HFFc6 (cell line): Measurements from ENCODE around the gene ATAD2B. TPM values are rescaled to one million over a fixed set of nuclear protein-coding genes. Genes with fewer than 3 reads are reported as not detected.

Source experiments
- DNase-seq: peaks from one replicate; pipeline ENCODE4 v3.0.0-alpha.2; 2018
- H3K27ac Mint-ChIP-seq: 2 replicates; pipeline ENCODE4 v1.8.0; 2020; ENCODE audit warnings: mild to moderate bottlenecking, mixed read lengths
- H3K27me3 Mint-ChIP-seq: 2 replicates; pipeline ENCODE4 v1.8.0; 2021; ENCODE audit warnings: mild to moderate bottlenecking, moderate library complexity, mixed read lengths; ENCODE audit not compliant: insufficient read depth
- H3K36me3 Mint-ChIP-seq: 2 replicates; pipeline ENCODE4 v1.8.0; 2021; ENCODE audit warnings: low read depth, mixed read lengths
- H3K4me1 Mint-ChIP-seq: 2 replicates; pipeline ENCODE4 v1.8.0; 2020; ENCODE audit warnings: low read depth, mixed read lengths
- H3K4me3 Mint-ChIP-seq: 2 replicates; pipeline ENCODE4 v1.8.0; 2020; ENCODE audit warnings: mild to moderate bottlenecking, moderate library complexity, mixed read lengths
- H3K9me3 Mint-ChIP-seq: 2 replicates; pipeline ENCODE4 v1.8.0; 2020; ENCODE audit warnings: mild to moderate bottlenecking, mixed read lengths
- CTCF ChIP-seq: fragments of 200-600 bp; sonication (generic); IDR thresholded peaks from 2 replicates; pipeline ENCODE4 v1.5.0; 2021; ENCODE audit warnings: antibody characterized with exemption, mild to moderate bottlenecking
- total RNA-seq, 6 experiments: library from RNA; stranded (reverse); fragmentation: NEBNext Ultra II Directional; extraction: Animal tissue kit (Norgen Biotek cat#: 25700); gene quantifications; 2 replicates in 1 of 6; 3 replicates in 5 of 6; pipeline ENCODE4 v1.2.3, GENCODE V29; 2021

Gene ATAD2B
- total RNA-seq, 6 experiments from 2014 or later, result 4.8 to 6.1 (median 4.9) TPM

DNA sequence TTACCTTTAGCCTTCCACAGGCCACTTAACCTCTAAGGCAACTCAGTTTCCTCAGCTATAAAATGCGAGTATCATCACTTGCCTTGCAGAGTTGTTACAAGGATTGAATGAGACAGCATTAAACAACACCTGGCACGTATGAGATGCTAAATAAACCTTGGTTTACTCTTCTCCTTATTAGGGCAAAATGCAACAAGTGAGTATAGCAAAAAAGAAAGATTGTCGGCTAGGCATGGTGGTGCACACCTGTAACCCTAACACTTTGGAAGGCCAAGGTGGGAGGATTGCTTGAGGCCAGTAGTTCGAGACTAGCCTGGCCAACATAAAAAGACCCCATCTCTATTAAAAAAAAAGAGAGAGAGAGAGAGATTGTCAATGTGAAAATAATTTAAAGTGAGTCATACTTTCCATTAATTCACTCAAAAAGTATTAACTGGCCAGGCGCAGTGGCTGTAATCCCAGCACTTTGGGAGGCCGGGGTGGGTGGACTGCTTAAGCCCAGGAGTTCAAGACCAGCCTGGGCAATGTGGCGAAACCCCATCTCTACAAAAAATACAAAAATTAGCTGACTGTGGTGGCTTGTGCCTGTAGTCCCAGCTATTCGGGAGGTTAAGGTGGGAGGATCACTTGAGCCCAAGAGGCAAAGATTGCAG is 8.0 kb downstream of the ATAD2B start:
- Mint-ChIP-seq H3K36me3 (no peaks in the 10 kb centered on the region), H3K27ac (no peak overlapping the region)

DNA sequence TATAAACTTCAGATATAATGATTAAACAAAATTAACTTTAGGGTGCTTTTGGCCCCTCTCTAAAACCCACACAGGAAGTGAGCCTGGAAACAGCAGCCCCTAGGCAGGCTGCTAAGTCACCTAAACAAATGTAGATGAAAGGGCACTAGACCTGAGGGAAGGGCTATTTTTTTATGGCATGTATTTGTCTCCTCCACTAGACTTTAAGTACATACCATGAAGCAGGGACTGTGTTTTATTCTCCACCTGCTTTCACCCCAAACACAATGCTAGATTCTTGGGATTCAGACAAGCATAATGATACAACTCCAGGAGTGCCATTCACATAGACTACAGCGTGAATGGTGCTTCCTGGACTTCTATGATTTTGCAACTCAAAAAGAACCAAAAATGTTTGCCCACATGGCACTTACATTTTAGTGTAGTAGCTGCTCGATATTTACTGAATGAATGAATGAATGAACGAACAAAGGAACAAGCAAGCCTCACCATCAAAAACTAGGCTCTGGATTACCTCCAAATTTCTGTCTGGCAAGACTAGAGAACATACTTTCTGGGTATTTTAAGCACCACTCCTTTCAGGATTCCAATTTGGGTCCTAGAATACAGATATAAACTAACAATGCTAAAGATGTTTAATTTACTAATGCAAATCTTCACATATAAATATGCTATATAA is 10.1 kb downstream of the ATAD2B start:
- H3K27ac Mint-ChIP-seq, result peak overlapping the region; percentile 30
- H3K4me1 Mint-ChIP-seq, result peaks cover 30% of the 10 kb centered on the region
- DNase-seq, result no peak
- no peak for TF ChIP-seq CTCF
- no peak overlapping the region for H3K4me3 Mint-ChIP-seq
- H3K9me3 Mint-ChIP-seq, result no peaks in the 10 kb centered on the region
- H3K27me3 Mint-ChIP-seq, result no peaks in the 10 kb centered on the region
- peaks cover 4% of the 10 kb centered on the region; the same call in 1 of the 2 replicates for H3K36me3 Mint-ChIP-seq

More for the DNA sequence above, 8.0 kb downstream of the ATAD2B start:
- H3K4me3 Mint-ChIP-seq, result no peak overlapping the region
- peaks cover 40% of the 10 kb centered on the region for H3K4me1 Mint-ChIP-seq
- no peak for TF ChIP-seq CTCF
- no peak for DNase-seq
- no peaks in the 10 kb centered on the region for H3K9me3 Mint-ChIP-seq
- H3K27me3 Mint-ChIP-seq, result no peaks in the 10 kb centered on the region

DNA sequence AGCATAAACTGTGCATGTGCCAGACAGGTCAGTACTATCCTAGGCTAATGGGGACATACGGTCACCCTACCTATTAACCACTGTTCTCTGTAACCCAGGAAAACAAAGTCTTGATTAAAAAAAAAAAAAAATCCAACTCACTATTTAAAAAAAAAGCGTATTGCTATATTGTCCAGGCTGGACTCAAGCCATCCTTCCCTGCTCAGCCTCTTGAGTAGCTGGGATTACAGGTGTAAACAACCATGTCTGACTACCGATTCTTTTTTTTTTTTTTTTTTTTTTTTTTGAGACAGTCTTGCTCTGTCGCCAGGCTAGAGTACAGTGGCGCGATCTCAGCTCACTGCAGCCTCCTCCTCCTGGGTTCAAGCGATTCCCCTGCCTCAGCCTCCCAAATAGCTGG is 11.6 kb downstream of the ATAD2B start:
- H3K4me3 Mint-ChIP-seq, result no peak overlapping the region
- H3K27me3 Mint-ChIP-seq, result no peaks in the 10 kb centered on the region
- no peaks in the 10 kb centered on the region for H3K9me3 Mint-ChIP-seq
- H3K36me3 Mint-ChIP-seq, result peaks cover 4% of the 10 kb centered on the region; the same call in 1 of the 2 replicates
- TF ChIP-seq CTCF, result no peak
- no peak for DNase-seq
- no peak overlapping the region for H3K27ac Mint-ChIP-seq
- peaks cover 33% of the 10 kb centered on the region for H3K4me1 Mint-ChIP-seq

DNA sequence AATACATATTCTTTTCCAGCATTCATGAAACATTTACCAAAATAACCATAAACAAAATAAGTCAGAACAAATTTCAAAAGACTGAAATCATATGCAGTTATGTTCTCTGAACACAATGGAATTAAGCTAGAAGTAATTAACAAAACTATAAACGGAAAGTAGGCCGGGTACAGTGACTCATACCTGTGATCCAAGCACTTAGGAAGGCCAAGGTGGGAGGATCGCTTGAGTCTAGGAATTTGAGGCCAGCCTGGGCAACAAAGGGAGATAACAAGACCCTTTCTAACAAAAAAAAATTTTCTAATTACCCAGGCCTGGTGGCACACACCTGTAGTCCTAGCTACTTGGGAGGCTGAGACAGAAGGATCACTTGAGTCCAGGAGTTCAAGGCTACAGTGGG is 14.9 kb downstream of the ATAD2B start:
- DNase-seq, result no peak

DNA sequence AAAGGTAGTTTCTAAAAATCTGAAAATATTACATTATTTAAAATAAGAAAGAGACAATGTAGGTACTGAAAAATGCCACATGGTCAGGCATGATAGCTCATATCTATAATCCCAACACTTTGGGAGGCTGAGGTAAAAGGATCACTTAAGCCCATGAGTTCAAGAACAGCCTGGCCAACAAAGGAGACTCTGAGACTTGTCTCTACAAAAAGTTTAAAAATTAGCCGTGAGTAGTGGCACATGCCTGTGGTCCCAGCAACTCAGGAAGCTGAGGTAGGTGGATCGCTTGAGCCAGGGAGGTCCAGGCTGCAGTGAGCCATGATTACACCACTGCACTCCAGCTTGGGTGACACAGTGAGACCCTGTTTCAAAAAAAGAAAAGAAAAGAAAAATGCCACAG is 21.8 kb downstream of the ATAD2B start:
- Mint-ChIP-seq H3K9me3 (no peaks in the 10 kb centered on the region), H3K27ac (peak overlapping the region; percentile 31; the same call in 1 of the 2 replicates)

More for the DNA sequence above, 14.9 kb downstream of the ATAD2B start:
- Mint-ChIP-seq H3K27me3 (no peaks in the 10 kb centered on the region), H3K4me1 (peaks cover 22% of the 10 kb centered on the region), H3K27ac (no peak overlapping the region), H3K9me3 (no peaks in the 10 kb centered on the region), H3K36me3 (peaks cover 4% of the 10 kb centered on the region; the same call in 1 of the 2 replicates), H3K4me3 (no peak overlapping the region)
- no peak for TF ChIP-seq CTCF

More for the DNA sequence above, 21.8 kb downstream of the ATAD2B start:
- no peaks in the 10 kb centered on the region for H3K36me3 Mint-ChIP-seq
- peaks cover 46% of the 10 kb centered on the region for H3K4me1 Mint-ChIP-seq
- H3K27me3 Mint-ChIP-seq, result no peaks in the 10 kb centered on the region; the same call in 1 of the 2 replicates
- DNase-seq, result no peak
- TF ChIP-seq CTCF, result no peak
- no peak overlapping the region for H3K4me3 Mint-ChIP-seq
